ENCODE results near the gene FRMD8.

DNA sequence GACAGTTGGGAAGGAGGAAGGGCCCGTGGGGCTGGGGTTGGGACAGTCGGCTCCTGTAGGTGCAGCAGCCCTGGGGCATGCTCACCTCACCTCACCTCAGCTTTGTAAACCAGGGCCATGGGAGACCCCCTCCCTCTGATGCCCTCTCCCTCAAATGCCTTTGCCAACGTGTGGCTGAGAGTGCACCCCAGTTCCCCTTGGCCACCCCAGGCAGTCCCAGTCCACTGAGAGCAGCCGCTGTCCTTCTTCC is 31.9 kb downstream of the FRMD8 start:
- TF ChIP-seq CTCF (IDR thresholded peaks at IDR 0.05) (no peak), POLR2AphosphoS5 (IDR thresholded peaks at IDR 0.05) (no peak), POLR2A (IDR thresholded peaks at IDR 0.05) (peak in 1 of 2 donors; percentile 70), EP300 (IDR thresholded peaks at IDR 0.05) (no peak)
